ENCODE results near the gene RORC. TPM values are rescaled to one million over a fixed set of nuclear protein-coding genes. Genes with fewer than 3 reads are reported as not detected.

RORC gene
- total RNA-seq, 2 donors from 2014 or later = not detected

DNA sequence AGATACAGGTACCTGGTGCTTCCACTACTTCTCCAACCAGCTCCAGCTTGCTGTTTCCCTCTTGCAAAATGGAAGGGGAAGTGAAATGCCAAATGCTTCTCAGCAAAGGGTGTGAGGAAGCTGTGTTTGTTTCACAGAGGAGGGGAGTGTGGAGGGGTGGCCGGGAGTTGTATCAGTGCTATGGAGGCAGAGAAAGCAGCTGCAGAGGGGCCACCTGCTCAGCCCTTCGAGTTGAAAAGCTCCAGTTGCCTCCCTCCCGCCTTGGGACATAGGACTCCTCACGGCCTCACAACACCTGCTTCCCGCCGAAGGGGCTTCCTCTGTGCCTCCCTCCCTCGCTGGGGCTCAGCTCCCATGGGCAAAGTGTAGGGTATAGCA, 14.3 kb downstream of the RORC start:
- Mint-ChIP-seq H3K4me3 (no peak overlapping the region), H3K36me3 (ENCODE audit: low read depth) (no peaks in the 10 kb centered on the region), H3K4me1 (peaks cover 5% of the 10 kb centered on the region), H3K9me3 (no peaks in the 10 kb centered on the region), H3K27me3 (ENCODE audit: insufficient read depth) (no peaks in the 10 kb centered on the region), H3K27ac (no peak overlapping the region)
- DNase-seq = no peak
- no peak for TF ChIP-seq CTCF (conservative IDR thresholded peaks at IDR 0.05)
- WGBS, 2 experiments (ENCODE audit: insufficient coverage in 1 of 2, insufficient read length in 1 of 2) = 92% methylated on average over 7 of the region's 7 CpGs; no CpG with 5 or more reads in 1 of the 2 experiments
- Histone ChIP-seq H3K36me3 (ENCODE audit: control insufficient read depth, insufficient read depth, low read length) (no peaks in the 10 kb centered on the region), H3K4me3 (ENCODE audit: low read length) (no peak overlapping the region), H3K9me3 (ENCODE audit: control insufficient read depth, low read length) (no peaks in the 10 kb centered on the region), H3K27ac (ENCODE audit: low read depth, low read length) (no peak overlapping the region), H3K4me1 (ENCODE audit: control insufficient read depth, insufficient read depth, low read length) (no peaks in the 10 kb centered on the region), H3K27me3 (ENCODE audit: control insufficient read depth, insufficient read depth, low read length, poor library complexity, severe bottlenecking) (no peaks in the 10 kb centered on the region), H3K9ac (ENCODE audit: extremely low read depth, low read length, poor library complexity, severe bottlenecking) (no peak overlapping the region)

DNA sequence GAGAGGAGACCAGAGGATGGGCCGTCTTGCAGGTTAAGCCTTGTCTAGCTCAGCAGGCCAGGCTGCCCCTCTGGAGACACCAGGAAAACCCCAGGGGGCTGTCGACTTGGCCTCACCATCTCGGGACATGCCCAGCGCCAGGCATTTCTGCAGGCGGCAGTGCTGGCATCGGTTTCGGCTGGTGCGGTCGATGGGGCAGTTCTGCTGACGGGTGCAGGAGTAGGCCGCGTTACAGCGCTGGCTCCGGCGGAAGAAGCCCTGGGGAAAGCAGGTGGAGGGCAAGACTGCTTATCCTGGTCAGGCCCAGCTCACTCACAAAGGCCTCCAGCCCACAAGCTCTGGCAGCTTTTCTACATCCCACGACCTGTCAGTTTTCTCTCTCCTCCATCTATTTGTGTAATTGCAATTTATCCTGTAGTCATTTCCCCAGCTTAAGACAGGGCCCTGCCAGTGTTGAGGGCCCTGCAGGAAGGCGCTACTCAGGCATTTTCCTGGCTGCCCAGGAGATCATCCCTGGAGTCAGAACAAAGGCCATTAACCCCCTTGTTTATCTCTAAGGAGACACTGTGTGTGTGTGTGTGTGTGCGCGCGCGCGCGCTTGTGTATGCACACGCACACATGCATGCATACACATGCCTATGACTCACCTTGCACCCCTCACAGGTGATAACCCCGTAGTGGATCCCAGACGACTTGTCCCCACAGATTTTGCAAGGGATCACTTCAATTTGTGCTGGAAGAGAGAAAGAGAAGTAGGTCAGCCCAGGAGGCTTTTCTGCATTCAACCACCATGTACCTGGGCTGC, 14.9 kb downstream of the RORC start:
- H3K4me3 Mint-ChIP-seq = no peak overlapping the region

DNA sequence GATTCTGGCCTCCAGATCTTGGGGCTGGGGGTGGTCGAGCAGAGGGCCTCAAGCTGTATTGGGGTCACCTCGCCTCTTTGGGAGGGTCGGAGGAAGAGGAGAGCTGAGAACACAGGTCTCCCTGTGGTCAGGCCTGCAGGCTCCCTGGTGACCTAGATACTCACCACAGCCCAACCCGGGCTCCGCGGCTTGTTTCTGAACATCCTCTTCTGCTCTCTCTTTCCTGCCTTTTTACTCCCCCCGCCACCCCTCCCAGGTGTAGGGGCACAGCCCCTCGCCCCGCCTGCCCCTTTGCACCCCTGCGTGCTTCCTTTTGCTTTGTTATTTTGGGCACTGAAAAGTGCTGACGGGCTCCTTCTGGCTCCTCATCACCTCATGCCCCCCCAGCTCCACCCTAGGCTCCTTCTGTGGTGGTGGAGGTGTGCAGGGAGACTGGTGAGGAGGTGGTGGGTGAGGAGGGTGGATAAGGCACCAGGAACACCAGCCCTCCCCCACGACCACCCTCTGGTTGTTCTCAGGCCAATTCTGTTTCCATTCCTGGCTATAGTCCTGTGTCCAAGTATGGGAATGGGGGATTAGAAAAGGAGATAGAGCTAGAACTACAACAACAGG, 15.8 kb downstream of the RORC start:
- DNase-seq = no peak
- WGBS, 2 experiments (ENCODE audit: insufficient coverage in 1 of 2, insufficient read length in 1 of 2) = 90% methylated on average over 12 of the region's 12 CpGs; no CpG with 5 or more reads in 1 of the 2 experiments
- Mint-ChIP-seq H3K4me3 (no peak overlapping the region), H3K27me3 (ENCODE audit: insufficient read depth) (no peaks in the 10 kb centered on the region), H3K9me3 (no peaks in the 10 kb centered on the region), H3K4me1 (peaks cover 2% of the 10 kb centered on the region), H3K36me3 (ENCODE audit: low read depth) (no peaks in the 10 kb centered on the region), H3K27ac (no peak overlapping the region)
- TF ChIP-seq CTCF (conservative IDR thresholded peaks at IDR 0.05) = no peak
- Histone ChIP-seq H3K27me3 (ENCODE audit: control insufficient read depth, insufficient read depth, low read length, poor library complexity, severe bottlenecking) (no peaks in the 10 kb centered on the region), H3K27ac (ENCODE audit: low read depth, low read length) (no peak overlapping the region), H3K4me1 (ENCODE audit: control insufficient read depth, insufficient read depth, low read length) (no peaks in the 10 kb centered on the region), H3K9ac (ENCODE audit: extremely low read depth, low read length, poor library complexity, severe bottlenecking) (no peak overlapping the region), H3K4me3 (ENCODE audit: low read length) (no peak overlapping the region), H3K36me3 (ENCODE audit: control insufficient read depth, insufficient read depth, low read length) (no peaks in the 10 kb centered on the region), H3K9me3 (ENCODE audit: control insufficient read depth, low read length) (no peaks in the 10 kb centered on the region)

More for the DNA sequence above, 14.9 kb downstream of the RORC start:
- Histone ChIP-seq H3K36me3 (ENCODE audit: control insufficient read depth, insufficient read depth, low read length) (no peaks in the 10 kb centered on the region), H3K27me3 (ENCODE audit: control insufficient read depth, insufficient read depth, low read length, poor library complexity, severe bottlenecking) (no peaks in the 10 kb centered on the region), H3K27ac (ENCODE audit: low read depth, low read length) (no peak overlapping the region), H3K4me3 (ENCODE audit: low read length) (no peak overlapping the region), H3K4me1 (ENCODE audit: control insufficient read depth, insufficient read depth, low read length) (no peaks in the 10 kb centered on the region), H3K9ac (ENCODE audit: extremely low read depth, low read length, poor library complexity, severe bottlenecking) (no peak overlapping the region), H3K9me3 (ENCODE audit: control insufficient read depth, low read length) (no peaks in the 10 kb centered on the region)
- Mint-ChIP-seq H3K36me3 (ENCODE audit: low read depth) (no peaks in the 10 kb centered on the region), H3K9me3 (no peaks in the 10 kb centered on the region), H3K4me1 (peaks cover 2% of the 10 kb centered on the region), H3K27me3 (ENCODE audit: insufficient read depth) (no peaks in the 10 kb centered on the region), H3K27ac (no peak overlapping the region)
- TF ChIP-seq CTCF (conservative IDR thresholded peaks at IDR 0.05) = no peak
- DNase-seq = no peak
- WGBS, 2 experiments (ENCODE audit: insufficient coverage in 1 of 2, insufficient read length in 1 of 2) = 91% methylated on average over 11 to 23 of the region's 26 CpGs

Data from endodermal cell (in vitro differentiated cells).